H1 (cell line): ENCODE results near the gene MSANTD7. TPM values are rescaled to one million over a fixed set of nuclear protein-coding genes. Genes with fewer than 3 reads are reported as not detected.

Experiments used
- CHD1 ChIP-seq: IDR thresholded peaks from 2 replicates; pipeline ENCODE4 v1.6.1; 2012; ENCODE audit warnings: low read depth, low read length, improper control_type of control experiment
- CHD7 ChIP-seq: fragments of 300-600 bp; sonication (generic); IDR thresholded peaks from 2 replicates; pipeline ENCODE4 v1.7.1; 2012; ENCODE audit warnings: low read length, moderate library complexity, mild to moderate bottlenecking, inconsistent platforms; ENCODE audit not compliant: insufficient replicate concordance
- ZNF274 ChIP-seq: IDR thresholded peaks from 2 replicates; pipeline ENCODE4 v1.7.0; 2012; ENCODE audit warnings: low read length, borderline replicate concordance; ENCODE audit errors: extremely low read depth
- polyA plus RNA-seq, 7 experiments: library from polyadenylated mRNA; depleted of rRNA in 3 of 7; stranded (reverse) in 5 of 7; unstranded in 2 of 7; fragments of >200 nt in 5 of 7; fragments of 200-250 nt in 2 of 7; gene quantifications; 1 replicate in 5 of 7; 2 replicates in 1 of 7; 4 replicates in 1 of 7; pipeline versions ENCODE4 v1.2.1 to v1.2.3, GENCODE V29; 2011 to 2013; ENCODE audit warnings: missing spikeins in 2 of 7, mixed read lengths in 2 of 7
- total RNA-seq: library from RNA; stranded (reverse); fragmentation: NEBNext Ultra II Directional; extraction: Animal tissue kit (Norgen Biotek cat#: 25700); gene quantifications from 2 replicates; pipeline ENCODE4 v1.2.1, GENCODE V29; 2021

MSANTD7 gene
- total and polyA plus RNA-seq, 2 of the 8 experiments (the other 6 are each of a cell fraction or from before 2014, with no cell fraction given) = 5.0 to 15.2 TPM

GRCh38 chr10:14800397-14800796 is 37.7 kb upstream of the MSANTD7 start (continued):
- TF ChIP-seq CHD7 (no peak), CHD1 (no peak), ZNF274 (no peak)
